GM12878 (cell line): ENCODE measurements around the gene CCDC178. TPM values are rescaled to one million over a fixed set of nuclear protein-coding genes. Genes with fewer than 3 reads are reported as not detected.

Experiments
- ATAC-seq: fragments of 200-7000 bp; cut with Tn5 transposase; 3 replicates; pipeline ENCODE4 v1.9.1; 2020; ENCODE audit warnings: mild to moderate bottlenecking, moderate library complexity
- BruUV-seq: library from RNA; stranded (reverse); fragments of 400-500 nt; replicated peaks from 2 replicates; lab custom pipeline; 2021; lab: Mats Ljungman, UMichigan
- CTCF ChIA-PET: fragments of 300-600 bp; sonication (Branson Sonifier 250); formaldehyde crosslinking; extraction: SDS; loops from one replicate; lab custom pipeline; 2021; ENCODE audit warnings: inconsistent platforms; lab: Yijun Ruan, JAX
- POLR2A ChIA-PET: fragments of 350-600 bp; formaldehyde crosslinking; extraction: SDS; loops from one replicate; lab custom pipeline; 2021; ENCODE audit warnings: inconsistent platforms; lab: Charles Lee
- RAD21 ChIA-PET: fragments of 300-600 bp; sonication (Branson Sonifier 250); formaldehyde crosslinking; loops from one replicate; lab custom pipeline; 2023; ENCODE audit warnings: antibody characterized with exemption; ENCODE audit not compliant: unreplicated experiment; lab: Charles Lee
- SMC1A ChIA-PET: fragments of 300-600 bp; sonication (Branson Sonifier 250); formaldehyde crosslinking; loops from one replicate; lab custom pipeline; 2023; ENCODE audit not compliant: unreplicated experiment, uncharacterized antibody; lab: Charles Lee
- DNase-seq: peaks from one replicate; pipeline ENCODE4 v3.0.0-alpha.2; 2011; ENCODE audit warnings: low read depth, low spot score
- FAIRE-seq: peaks from 3 replicates; lab custom pipeline; 2011; peaks lifted over from hg19 to GRCh38; lab: Jason Lieb, UNC
- H2AFZ ChIP-seq: 2 replicates; pipeline ENCODE4 v1.6.0; 2011; ENCODE audit warnings: low read depth, low read length, control low read depth; ENCODE audit not compliant: control insufficient read depth
- H3K27ac ChIP-seq: 2 replicates; pipeline ENCODE4 v1.5.1; 2011; ENCODE audit warnings: control low read depth; ENCODE audit not compliant: control insufficient read depth, insufficient read depth
- H3K27me3 ChIP-seq, 2 experiments: replicated peaks in 1 of 2; 2 replicates each; pipeline versions ENCODE4 v1.6.0 to v1.6.1; 2011; ENCODE audit warnings: low read length in 1 of 2; ENCODE audit not compliant: control insufficient read depth in 2 of 2, insufficient read depth in 2 of 2
- H3K36me3 ChIP-seq, 2 experiments: 2 replicates each; pipeline ENCODE4 v1.5.1; 2011; ENCODE audit warnings: low read length in 1 of 2; ENCODE audit not compliant: control insufficient read depth in 2 of 2, insufficient read depth in 2 of 2
- H3K4me1 ChIP-seq: 2 replicates; pipeline ENCODE4 v1.6.1; 2011; ENCODE audit warnings: mild to moderate bottlenecking, low read length, moderate library complexity, mixed read lengths; ENCODE audit not compliant: control insufficient read depth, insufficient read depth
- H3K4me2 ChIP-seq: 2 replicates; pipeline ENCODE4 v1.6.0; 2011; ENCODE audit warnings: control low read depth; ENCODE audit not compliant: control insufficient read depth, insufficient read depth
- H3K4me3 ChIP-seq: fragments of 200-600 bp; sonication (generic); 2 replicates; pipeline ENCODE4 v1.5.1; 2016
- H3K79me2 ChIP-seq: 2 replicates; pipeline ENCODE4 v1.6.0; 2011; ENCODE audit warnings: low read length; ENCODE audit not compliant: control insufficient read depth, insufficient read depth
- H3K9ac ChIP-seq: 2 replicates; pipeline ENCODE4 v1.8.0; 2011; ENCODE audit warnings: low read length, control low read depth, mixed read lengths; ENCODE audit not compliant: control insufficient read depth, insufficient read depth
- H3K9me3 ChIP-seq: replicated peaks from 3 replicates; pipeline ENCODE4 v1.5.1; 2011; ENCODE audit warnings: mild to moderate bottlenecking, low read length; ENCODE audit not compliant: control insufficient read depth, insufficient read depth
- H4K20me1 ChIP-seq: 2 replicates; pipeline ENCODE4 v1.6.0; 2011; ENCODE audit not compliant: control insufficient read depth, insufficient read depth
- BHLHE40 ChIP-seq, 2 experiments: fragments of 450-650 bp in 1 of 2; IDR thresholded peaks; 2 replicates each; pipeline ENCODE4 v1.6.1; 2011 to 2017; ENCODE audit warnings: low read depth in 2 of 2, borderline replicate concordance in 1 of 2, improper control_type of control experiment in 1 of 2, low read length in 1 of 2, mild to moderate bottlenecking in 1 of 2
- CBFB ChIP-seq: IDR thresholded peaks from 2 replicates; pipeline ENCODE4 v1.6.1; 2016; ENCODE audit warnings: antibody characterized with exemption, low read depth
- CTCF ChIP-seq, 3 experiments: IDR thresholded peaks in 2 of 3; conservative IDR thresholded peaks in 1 of 3; 2 replicates each; pipeline ENCODE4 v1.5.1; 2011; ENCODE audit warnings: low read depth in 3 of 3, low read length in 3 of 3, mild to moderate bottlenecking in 3 of 3, control low read depth in 2 of 3, moderate library complexity in 2 of 3, inconsistent platforms in 1 of 3, mixed read lengths in 1 of 3; ENCODE audit not compliant: control insufficient read depth in 2 of 3, insufficient read depth in 1 of 3; ENCODE audit errors: extremely low read depth in 1 of 3
- E4F1 ChIP-seq: fragments of 450-650 bp; IDR thresholded peaks from 2 replicates; pipeline ENCODE4 v1.6.1; 2018; ENCODE audit warnings: borderline replicate concordance, mild to moderate bottlenecking; ENCODE audit not compliant: partially characterized antibody
- HDGF ChIP-seq: fragments of 450-650 bp; IDR thresholded peaks from 2 replicates; pipeline ENCODE4 v1.6.1; 2016; ENCODE audit warnings: antibody characterized with exemption
- MYB ChIP-seq: fragments of 150-350 bp; IDR thresholded peaks from 2 replicates; pipeline ENCODE4 v1.6.1; 2014; ENCODE audit warnings: mild to moderate bottlenecking, low read depth, low read length, borderline replicate concordance
- NFYB ChIP-seq: IDR thresholded peaks from 2 replicates; pipeline ENCODE4 v1.6.1; 2011; ENCODE audit warnings: low read depth, mild to moderate bottlenecking, low read length, improper control_type of control experiment, moderate library complexity; ENCODE audit not compliant: insufficient read depth
- NKRF ChIP-seq: fragments of 450-650 bp; conservative IDR thresholded peaks from 2 replicates; pipeline ENCODE4 v1.6.1; 2017; ENCODE audit warnings: mild to moderate bottlenecking, moderate library complexity
- RAD51 ChIP-seq: fragments of 450-650 bp; IDR thresholded peaks from 2 replicates; pipeline ENCODE4 v1.6.1; 2016; ENCODE audit warnings: moderate library complexity, mild to moderate bottlenecking, inconsistent platforms
- RB1 ChIP-seq: fragments of 450-650 bp; formaldehyde crosslinking; IDR thresholded peaks from 2 replicates; pipeline ENCODE4 v1.6.1; 2017; ENCODE audit warnings: mild to moderate bottlenecking, borderline replicate concordance
- RELB ChIP-seq: fragments of 450-650 bp; IDR thresholded peaks from 2 replicates; pipeline ENCODE4 v1.6.1; 2017; ENCODE audit warnings: low read depth, mild to moderate bottlenecking, moderate library complexity
- SP1 ChIP-seq: IDR thresholded peaks from one replicate; pipeline ENCODE4 v1.6.1; 2011; ENCODE audit warnings: low read depth, low read length
- TCF7 ChIP-seq: IDR thresholded peaks from 2 replicates; pipeline ENCODE4 v1.6.1; 2014; ENCODE audit warnings: antibody characterized with exemption, borderline replicate concordance
- WGBS: methylation state at CpG from one replicate; pipeline ENCODE4 v1.1.6; 2016; ENCODE audit warnings: low lambda C conversion rate; ENCODE audit not compliant: insufficient replicate concordance, insufficient coverage; ENCODE audit errors: missing lambda C conversion rate; 5-methylcytosine and 5-hydroxymethylcytosine counted together
- in situ Hi-C: fragments of 300-500 bp; cut with MboI; formaldehyde crosslinking; loops from 9 replicates; pipeline ENCODE4 v1.14.3; 2018; ENCODE audit warnings: mixed read lengths
- intact Hi-C: fragments of 100-400 bp; cut with micrococcal nuclease; formaldehyde crosslinking; loops from one replicate; pipeline ENCODE4 v1.14.2; 2022; ENCODE audit not compliant: unreplicated experiment
- polyA plus RNA-seq, 11 experiments: library from polyadenylated mRNA; depleted of rRNA in 4 of 11; unstranded in 6 of 11; stranded (reverse) in 5 of 11; fragments of >200 nt; fragmentation: Nextera tagmentation in 4 of 11; fragmentation: Illumina TruSeq in 1 of 11; extraction: Ambion mirVana in 4 of 11; extraction: Trizol in 1 of 11; gene quantifications; 1 replicate in 1 of 11; 2 replicates in 10 of 11; pipeline versions ENCODE4 v1.2.1 to v1.2.3, GENCODE V29; 2011 to 2016; ENCODE audit warnings: inconsistent platforms in 2 of 11, missing spikeins in 2 of 11, low read depth in 1 of 11
- total RNA-seq, 4 experiments: library from RNA; depleted of rRNA in 3 of 4; stranded (reverse); fragments of >200 nt in 3 of 4; fragmentation: Illumina TruSeq in 1 of 4; extraction: Trizol in 1 of 4; gene quantifications; 2 replicates each; pipeline versions ENCODE4 v1.2.1 to v1.2.3, GENCODE V29; 2013 to 2021

The CCDC178 gene
- total and polyA plus RNA-seq, 10 of the 15 experiments (the other 5 are each of a cell fraction or from before 2014, with no cell fraction given), result 0.04 TPM; not detected in 9

- ChIA-PET SMC1A (no interaction called here), POLR2A (no interaction called here), CTCF (no interaction called here), RAD21 (no interaction called here)
- no peak overlapping the region for H3K4me3 ChIP-seq
- no peak overlapping the region for H2AFZ ChIP-seq
- intact Hi-C loops (no loop called here), in situ Hi-C loops (no loop called here)
- no peaks in the 10 kb centered on the region for H3K36me3 ChIP-seq
- no peaks in the 10 kb centered on the region for H3K27me3 ChIP-seq
- DNase-seq (no peak), FAIRE-seq (no peak), ATAC-seq (no peak)
- no peak overlapping the region for H3K4me2 ChIP-seq
- no peaks in the 10 kb centered on the region for H3K79me2 ChIP-seq
- no peak overlapping the region for H3K9ac ChIP-seq
- no TSS peak for BruUV-seq
- no peaks in the 10 kb centered on the region for H3K9me3 ChIP-seq
- no peaks in the 10 kb centered on the region for H3K4me1 ChIP-seq
- WGBS, result 24% methylated on average over 3 of the region's 3 CpGs
- H3K27ac ChIP-seq, result no peak overlapping the region
- H4K20me1 ChIP-seq, result no peaks in the 10 kb centered on the region
- TF ChIP-seq SP1 (no peak), RB1 (no peak), E4F1 (no peak), HDGF (no peak), NKRF (no peak), CBFB (no peak), RELB (no peak), CTCF (IDR thresholded peaks at IDR 0.05 in 2 of 3, conservative IDR thresholded peaks at IDR 0.05 in 1 of 3; ENCODE audit: control insufficient read depth in 2 of 3, extremely low read depth in 1 of 3, insufficient read depth in 1 of 3, low read depth in 3 of 3, low read length in 3 of 3) (no peak), RAD51 (no peak), TCF7 (no peak), BHLHE40 (IDR thresholded peaks at IDR 0.05; ENCODE audit: borderline replicate concordance in 1 of 2, low read depth in 2 of 2, low read length in 1 of 2) (no peak), MYB (no peak), NFYB (no peak)
Observed at GRCh38 chr18:32956591-32957315, 483.8 kb downstream of the CCDC178 start.
